ENCODE measurements around the gene TNFAIP2.

TNFAIP2 gene

GRCh38 chr14:103129301-103130016 is 6.2 kb downstream of the TNFAIP2 start:
- TF ChIP-seq GATA2 (IDR thresholded peaks at IDR 0.05; ENCODE audit: low read depth, low read length) = no peak
- no peak for TF ChIP-seq GATA3 (IDR thresholded peaks at IDR 0.05; ENCODE audit: low read depth, low read length)

GRCh38 chr14:103130017-103130764 is 6.9 kb downstream of the TNFAIP2 start:
- TF ChIP-seq GATA2 (IDR thresholded peaks at IDR 0.05; ENCODE audit: low read depth, low read length) = no peak
- no peak for TF ChIP-seq GATA3 (IDR thresholded peaks at IDR 0.05; ENCODE audit: low read depth, low read length)

- TF ChIP-seq GATA3 (IDR thresholded peaks at IDR 0.05; ENCODE audit: low read depth, low read length) = no peak
- no peak for TF ChIP-seq GATA2 (IDR thresholded peaks at IDR 0.05; ENCODE audit: low read depth, low read length)
Observed at GRCh38 chr14:103130965-103131364, 7.7 kb downstream of the TNFAIP2 start.

GRCh38 chr14:103131580-103131979 is 8.3 kb downstream of the TNFAIP2 start:
- no peak for TF ChIP-seq GATA2 (IDR thresholded peaks at IDR 0.05; ENCODE audit: low read depth, low read length)
- no peak for TF ChIP-seq GATA3 (IDR thresholded peaks at IDR 0.05; ENCODE audit: low read depth, low read length)

- TF ChIP-seq GATA3 (IDR thresholded peaks at IDR 0.05; ENCODE audit: low read depth, low read length) = no peak
- TF ChIP-seq GATA2 (IDR thresholded peaks at IDR 0.05; ENCODE audit: low read depth, low read length) = no peak
Observed at GRCh38 chr14:103132381-103133209, 9.3 kb downstream of the TNFAIP2 start.

- TF ChIP-seq GATA3 (IDR thresholded peaks at IDR 0.05; ENCODE audit: low read depth, low read length) (no peak), GATA2 (IDR thresholded peaks at IDR 0.05; ENCODE audit: low read depth, low read length) (no peak)
Observed at GRCh38 chr14:103133210-103134140, 10.2 kb downstream of the TNFAIP2 start.

- TF ChIP-seq GATA3 (IDR thresholded peaks at IDR 0.05; ENCODE audit: low read depth, low read length) (no peak), GATA2 (IDR thresholded peaks at IDR 0.05; ENCODE audit: low read depth, low read length) (no peak)
Observed at GRCh38 chr14:103134405-103134804, 11.1 kb downstream of the TNFAIP2 start.

- TF ChIP-seq GATA2 (IDR thresholded peaks at IDR 0.05; ENCODE audit: low read depth, low read length) (no peak), GATA3 (IDR thresholded peaks at IDR 0.05; ENCODE audit: low read depth, low read length) (no peak)
Observed at GRCh38 chr14:103134919-103135318, 11.7 kb downstream of the TNFAIP2 start.

- TF ChIP-seq GATA2 (IDR thresholded peaks at IDR 0.05; ENCODE audit: low read depth, low read length) (no peak), GATA3 (IDR thresholded peaks at IDR 0.05; ENCODE audit: low read depth, low read length) (no peak)
Observed at GRCh38 chr14:103135333-103136260, 12.3 kb downstream of the TNFAIP2 start.

- TF ChIP-seq GATA3 (IDR thresholded peaks at IDR 0.05; ENCODE audit: low read depth, low read length) = no peak
- no peak for TF ChIP-seq GATA2 (IDR thresholded peaks at IDR 0.05; ENCODE audit: low read depth, low read length)
Observed at GRCh38 chr14:103136388-103137271, 13.4 kb downstream of the TNFAIP2 start.

- TF ChIP-seq GATA3 (IDR thresholded peaks at IDR 0.05; ENCODE audit: low read depth, low read length) = no peak
- TF ChIP-seq GATA2 (IDR thresholded peaks at IDR 0.05; ENCODE audit: low read depth, low read length) = no peak
Observed at GRCh38 chr14:103137689-103138300, 14.5 kb downstream of the TNFAIP2 start.

All from SH-SY5Y (cell line).